Right hindlimb (tissue), 1 donor: ENCODE results near the gene MAGEB3.
"Not testable (repeated sequence)": the region's sequence is repeated elsewhere in the genome, so short reads cannot be mapped to it uniquely, and the experiment has no call there.

Experiments
- DNase-seq: peaks from one replicate; pipeline ENCODE4 v3.0.0-alpha.2; 2018

The MAGEB3 gene, protein sequence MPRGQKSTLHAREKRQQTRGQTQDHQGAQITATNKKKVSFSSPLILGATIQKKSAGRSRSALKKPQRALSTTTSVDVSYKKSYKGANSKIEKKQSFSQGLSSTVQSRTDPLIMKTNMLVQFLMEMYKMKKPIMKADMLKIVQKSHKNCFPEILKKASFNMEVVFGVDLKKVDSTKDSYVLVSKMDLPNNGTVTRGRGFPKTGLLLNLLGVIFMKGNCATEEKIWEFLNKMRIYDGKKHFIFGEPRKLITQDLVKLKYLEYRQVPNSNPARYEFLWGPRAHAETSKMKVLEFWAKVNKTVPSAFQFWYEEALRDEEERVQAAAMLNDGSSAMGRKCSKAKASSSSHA

DNA sequence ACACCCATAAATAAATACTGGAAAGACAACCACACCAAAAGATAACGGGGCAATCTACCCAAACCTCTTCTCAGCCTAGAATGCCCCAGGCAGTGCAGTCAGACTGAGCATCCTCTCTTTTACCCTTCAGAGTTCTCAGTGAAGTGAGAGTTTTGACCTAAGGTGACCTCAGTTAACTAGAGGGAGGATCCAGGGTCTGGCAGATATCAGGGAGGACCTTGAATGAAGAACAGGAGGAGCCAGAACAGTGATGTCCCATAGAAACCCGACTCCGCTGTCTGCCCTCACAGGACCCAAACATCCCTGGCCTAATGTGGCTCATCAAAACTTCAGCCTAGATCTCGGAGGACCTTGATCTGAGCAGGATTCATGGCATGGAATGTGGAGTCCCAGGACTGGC lies at the start of gene MAGEB3:
Gene MAGEB3, plus strand, starts transcription at position 263 of the 400 bp plus-strand sequence. CDS start 5,268 bp downstream, outside the sequence.
- no peak for DNase-seq

DNA sequence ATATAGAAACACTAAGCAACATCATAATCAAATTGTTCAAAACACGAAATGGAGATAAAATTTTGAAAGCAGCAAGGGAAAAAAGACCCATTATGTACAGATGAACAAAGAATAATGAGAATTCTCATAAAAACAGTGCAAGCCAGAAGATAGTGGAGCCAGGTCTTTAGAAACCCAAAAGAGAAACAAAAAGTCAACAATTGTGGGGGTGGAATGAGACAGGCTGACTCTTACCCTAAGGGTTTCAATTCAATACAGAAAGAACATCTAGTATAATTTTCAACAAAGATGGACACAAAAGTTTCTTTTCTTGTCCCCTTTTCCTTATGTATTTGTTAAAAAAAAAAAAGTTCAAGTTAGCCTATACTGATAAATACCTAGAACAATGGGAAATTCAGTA lies 49.1 kb upstream of the MAGEB3 start:
- no peak for DNase-seq

DNA sequence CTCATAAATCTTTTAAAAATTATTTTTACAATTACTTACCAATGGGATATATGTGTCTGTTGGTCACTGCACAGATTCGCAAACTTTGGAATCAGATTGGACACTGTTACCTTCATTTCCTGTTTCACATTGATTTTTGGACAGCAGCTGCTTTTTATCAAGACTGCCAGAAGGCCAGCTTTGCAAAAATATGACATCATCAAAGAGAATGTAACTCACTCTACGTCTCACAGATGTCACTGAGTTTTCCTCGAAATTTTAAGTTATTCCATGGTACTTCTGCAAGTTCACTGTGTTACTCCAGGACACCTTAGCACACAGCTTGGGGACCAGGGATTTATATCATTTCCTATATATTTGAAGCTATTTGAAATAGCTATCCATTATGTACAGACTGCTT lies 46.9 kb upstream of the MAGEB3 start:
- no peak for DNase-seq

DNA sequence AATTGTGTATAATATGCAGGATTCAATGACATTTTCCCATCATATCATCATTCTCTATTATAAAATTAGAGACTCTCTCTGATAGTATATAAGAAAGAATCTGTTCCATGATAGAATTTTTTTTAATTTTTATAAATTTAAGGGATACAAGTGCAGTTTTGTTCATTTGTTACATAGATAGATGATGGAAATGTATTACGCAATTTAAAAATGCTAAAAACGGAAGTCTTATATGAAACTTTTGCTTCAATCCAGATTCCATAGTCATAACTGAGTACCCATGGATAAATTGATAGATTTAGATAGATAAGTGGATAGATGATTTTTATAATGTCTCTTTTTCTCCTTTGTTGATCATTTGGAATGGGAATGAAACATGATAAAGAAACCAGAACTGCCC lies 40.0 kb upstream of the MAGEB3 start:
- DNase-seq = no peak

DNA sequence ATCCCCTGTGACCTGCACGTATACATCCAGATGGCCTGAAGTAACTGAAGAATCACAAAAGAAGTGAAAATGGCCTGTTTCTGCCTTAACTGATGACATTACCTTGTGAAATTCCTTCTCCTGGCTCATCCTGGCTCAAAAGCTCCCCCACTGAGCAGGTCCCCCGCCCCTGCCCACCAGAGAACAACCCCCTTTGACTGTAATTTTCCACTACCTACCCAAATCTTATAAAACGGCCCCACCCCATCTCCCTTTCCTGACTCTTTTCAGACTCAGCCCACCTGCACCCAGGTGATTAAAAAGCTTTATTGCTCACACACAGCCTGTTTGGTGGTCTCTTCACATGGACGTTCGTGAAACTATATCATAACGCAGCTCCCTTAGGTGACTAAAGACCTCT lies 36.5 kb upstream of the MAGEB3 start:
- DNase-seq = not testable (repeated sequence)

DNA sequence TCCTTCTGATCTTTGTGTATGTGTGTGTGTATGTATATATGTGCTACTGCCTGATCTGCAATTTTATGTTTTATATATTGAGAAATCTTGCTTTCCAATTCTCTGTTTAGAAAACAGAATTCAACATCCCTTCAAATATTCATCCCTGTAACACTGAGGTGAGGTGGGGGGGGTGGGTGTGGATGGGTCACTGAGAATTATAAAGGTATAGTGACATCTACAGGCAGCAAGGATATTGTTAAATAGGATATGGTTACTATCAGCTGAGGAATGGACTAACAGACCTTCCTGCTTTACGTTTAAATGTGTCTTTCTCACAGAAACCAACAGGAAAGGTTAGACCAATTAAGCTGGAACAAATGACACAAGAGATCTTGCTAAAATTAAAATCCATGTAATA lies 34.1 kb upstream of the MAGEB3 start:
- DNase-seq = no peak

DNA sequence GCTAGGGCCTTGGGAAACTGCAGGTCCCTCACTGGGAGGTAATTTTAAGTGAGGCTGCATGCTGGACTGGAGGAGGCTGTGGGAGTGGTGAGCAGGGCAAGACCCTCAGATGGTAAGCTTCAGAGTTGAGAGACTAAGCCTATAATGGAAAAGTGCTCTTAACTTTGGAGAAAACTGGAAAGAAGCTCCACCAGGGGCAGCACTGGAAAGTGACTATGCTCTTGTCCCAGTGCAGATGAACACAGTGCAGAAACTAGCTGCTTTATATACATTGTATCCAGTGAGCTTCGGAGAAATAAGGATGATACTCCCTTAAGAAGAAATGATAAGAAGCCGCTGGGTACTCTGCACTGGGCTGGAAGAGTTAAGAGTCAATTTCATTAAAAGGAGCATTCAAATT lies 18.3 kb upstream of the MAGEB3 start:
- DNase-seq = no peak

DNA sequence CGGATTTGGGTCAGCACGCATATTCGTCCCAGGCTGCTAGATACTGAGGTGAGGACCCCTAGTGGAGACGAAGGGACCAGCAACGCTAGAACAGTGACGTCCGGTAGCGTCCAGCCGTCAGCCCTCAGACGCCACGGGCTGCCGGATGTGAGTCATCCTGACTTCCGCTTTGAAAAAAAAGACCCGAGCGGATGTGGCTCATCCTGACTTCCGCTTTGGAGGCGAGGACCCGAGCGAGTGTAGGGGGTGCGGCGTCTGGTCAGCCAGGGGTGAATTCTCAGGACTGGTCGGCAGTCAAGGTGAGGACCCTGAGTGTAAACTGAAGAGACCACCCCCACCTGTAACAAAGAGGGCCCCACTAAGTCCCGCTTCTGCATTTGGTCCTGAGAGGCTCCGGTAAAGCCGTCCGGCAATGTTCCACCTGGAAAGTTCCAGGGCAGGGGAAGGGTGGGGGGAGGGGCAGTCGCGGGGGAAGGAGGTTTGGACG lies 15.1 kb upstream of the MAGEB3 start, which contains the start of gene MAGEB2:
Gene MAGEB2, plus strand, starts transcription at position 207 of the 487 bp plus-strand sequence. CDS start 3,018 bp downstream, outside the sequence.
- DNase-seq = no peak

DNA sequence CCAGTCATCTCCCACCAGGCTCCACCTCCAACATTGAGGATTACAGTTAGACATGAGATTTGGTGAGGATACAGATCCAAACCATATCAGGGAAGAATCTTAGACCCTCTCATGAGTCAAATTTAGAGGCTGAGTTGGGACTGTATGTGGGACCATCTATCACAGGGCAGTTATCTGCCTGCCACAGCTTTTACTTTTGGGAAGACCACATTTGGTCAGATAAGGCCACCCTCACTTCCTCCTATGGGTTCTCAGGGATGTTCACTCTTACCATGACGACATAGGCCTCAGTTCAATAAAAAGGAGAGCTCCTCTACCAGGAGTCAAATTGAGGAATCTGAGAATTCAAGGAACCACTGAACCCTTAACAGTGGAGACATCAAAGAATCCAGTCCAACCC lies 13.0 kb upstream of the MAGEB3 start:
- DNase-seq = no peak

DNA sequence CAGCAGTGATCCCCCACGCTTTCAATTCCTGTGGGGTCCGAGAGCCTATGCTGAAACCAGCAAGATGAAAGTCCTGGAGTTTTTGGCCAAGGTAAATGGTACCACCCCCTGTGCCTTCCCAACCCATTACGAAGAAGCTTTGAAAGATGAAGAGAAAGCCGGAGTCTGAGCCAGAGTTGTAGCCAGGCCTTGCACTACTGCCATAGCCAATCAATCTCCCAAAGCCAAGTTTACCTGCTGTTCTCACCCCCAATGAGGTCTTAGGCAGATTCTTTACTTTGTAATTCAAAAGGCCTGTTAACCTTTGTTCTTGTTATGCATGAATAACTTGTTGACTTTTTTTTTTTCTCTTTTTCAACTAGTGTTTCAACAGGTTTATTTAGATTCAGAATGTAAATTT lies 11.1 kb upstream of the MAGEB3 start:
- DNase-seq = no peak

DNA sequence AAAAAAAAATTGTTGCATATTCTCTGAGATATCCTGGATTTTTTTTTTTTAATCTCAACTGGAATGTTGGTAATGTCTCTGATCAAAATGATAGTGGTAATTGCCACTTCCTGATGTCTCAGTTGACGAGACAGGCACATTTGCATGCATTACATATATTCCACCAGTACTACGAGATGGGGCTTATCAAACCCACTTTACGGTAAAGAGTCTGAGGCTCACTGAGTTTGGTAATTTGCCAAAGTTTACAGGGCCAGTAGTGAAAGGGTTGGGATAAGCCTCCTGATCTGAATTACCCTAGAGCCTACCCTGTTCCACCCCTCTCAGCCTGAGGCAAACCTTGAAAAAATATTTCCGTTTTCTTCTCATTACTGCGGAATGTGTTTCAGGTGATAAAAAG lies 9.8 kb upstream of the MAGEB3 start:
- DNase-seq = no peak

DNA sequence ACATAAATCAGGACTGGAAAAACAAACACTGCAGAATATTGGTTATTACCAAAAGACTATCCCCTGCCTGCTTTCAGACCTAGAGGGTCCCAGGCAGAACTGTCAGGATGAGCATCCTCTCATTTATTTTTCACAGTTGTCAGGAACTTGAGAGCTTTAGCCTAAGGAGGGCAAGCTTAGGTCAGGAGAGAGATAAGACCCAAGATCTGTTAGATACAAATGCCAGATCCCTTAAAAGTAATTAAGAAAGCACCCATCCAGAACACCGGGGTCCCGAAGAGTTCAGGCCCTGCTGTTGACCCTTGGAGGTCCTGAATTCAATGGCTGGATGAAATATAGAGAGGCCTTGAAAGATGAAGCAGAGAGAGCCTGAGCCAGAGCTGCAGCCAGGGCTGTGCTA lies 5.9 kb upstream of the MAGEB3 start:
- DNase-seq = no peak

DNA sequence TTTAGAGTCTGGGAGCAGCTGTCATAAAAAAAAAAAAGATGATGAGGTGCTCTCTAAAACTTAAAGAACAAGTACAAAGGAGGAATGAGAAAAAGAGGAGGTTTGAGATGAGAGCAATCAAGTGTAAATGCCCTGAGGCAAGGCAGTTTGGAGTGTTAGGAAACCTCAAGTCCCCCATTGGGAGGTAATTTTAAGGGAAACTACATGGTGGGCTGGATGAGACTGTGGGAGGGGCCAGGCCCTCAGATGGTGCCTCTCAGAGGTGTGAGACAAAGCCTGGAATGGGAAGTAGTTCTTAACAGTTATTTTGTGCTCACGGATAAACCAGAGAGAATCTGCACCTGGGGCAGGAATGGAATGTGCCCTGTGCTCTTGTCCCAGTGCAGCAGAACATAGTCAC lies 1.9 kb upstream of the MAGEB3 start:
- no peak for DNase-seq

DNA sequence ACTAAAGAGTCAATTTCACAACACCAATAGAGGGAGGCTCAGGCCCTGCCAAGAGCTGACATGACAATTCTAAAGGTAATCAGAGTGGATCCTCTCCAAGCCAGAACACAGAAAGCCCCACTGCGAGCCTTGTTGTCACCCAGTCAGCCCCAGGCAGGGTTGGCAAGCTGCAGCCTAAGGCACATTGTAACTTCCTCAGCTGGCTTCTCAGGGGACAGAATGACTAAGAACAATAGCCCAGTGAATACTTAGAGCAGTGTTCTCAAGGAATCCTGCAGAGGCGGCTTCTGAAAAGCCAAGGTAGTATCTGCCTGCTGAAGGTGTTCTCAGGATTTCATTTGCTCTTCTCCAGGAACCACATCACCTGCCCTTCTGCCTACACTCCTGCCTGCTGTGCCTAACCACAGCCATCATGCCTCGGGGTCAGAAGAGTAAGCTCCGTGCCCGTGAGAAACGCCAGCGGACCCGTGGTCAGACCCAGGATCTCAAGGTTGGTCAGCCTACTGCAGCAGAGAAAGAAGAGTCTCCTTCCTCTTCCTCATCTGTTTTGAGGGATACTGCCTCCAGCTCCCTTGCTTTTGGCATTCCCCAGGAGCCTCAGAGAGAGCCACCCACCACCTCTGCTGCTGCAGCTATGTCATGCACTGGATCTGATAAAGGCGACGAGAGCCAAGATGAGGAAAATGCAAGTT lies 11.4 kb downstream of the MAGEB3 start, which contains the start of gene MAGEB4:
Gene MAGEB4, plus strand, starts transcription at position 277 of the 692 bp plus-strand sequence. Its CDS starts 136 bp downstream, at position 413.
- DNase-seq = no peak

DNA sequence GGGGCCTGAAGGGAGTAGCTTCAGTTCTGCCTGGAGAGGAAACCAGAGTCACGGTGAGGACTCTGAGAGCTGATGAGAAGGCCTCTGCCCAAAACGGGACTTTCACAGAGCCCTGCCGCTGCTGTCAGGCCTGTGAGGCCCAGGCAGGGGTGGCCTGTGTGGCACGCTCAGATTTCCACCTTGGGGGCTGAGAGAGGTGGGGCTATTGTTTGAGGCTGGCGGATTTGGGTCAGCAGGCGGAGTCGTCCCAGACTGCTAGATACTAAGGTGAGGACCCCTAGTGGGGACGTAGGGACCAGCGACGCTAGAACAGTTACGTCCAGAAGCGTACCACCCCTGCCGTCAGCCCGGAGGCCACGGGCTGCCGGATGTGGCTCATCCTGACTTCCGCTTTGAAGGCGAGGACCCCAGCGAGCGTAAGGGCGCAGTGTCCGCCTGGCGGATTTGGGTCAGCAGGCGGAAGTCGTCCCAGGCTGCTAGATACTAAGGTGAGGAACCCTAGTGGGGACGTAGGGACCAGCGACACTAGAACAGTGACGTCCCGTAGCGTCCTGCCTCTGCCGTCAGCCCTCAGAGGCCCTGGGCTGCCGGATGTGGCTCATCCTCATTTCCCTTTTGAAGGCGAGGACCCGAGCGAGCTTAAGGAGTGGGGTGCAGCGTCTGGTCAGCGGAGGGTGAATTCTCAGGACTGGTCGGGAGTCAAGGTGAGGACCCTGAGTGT lies 16.5 kb downstream of the MAGEB3 start, which contains the start of gene MAGEB1:
Gene MAGEB1, plus strand, starts transcription at position 378 of the 721 bp plus-strand sequence. CDS start 3,348 bp downstream, outside the sequence.
- no peak for DNase-seq

DNA sequence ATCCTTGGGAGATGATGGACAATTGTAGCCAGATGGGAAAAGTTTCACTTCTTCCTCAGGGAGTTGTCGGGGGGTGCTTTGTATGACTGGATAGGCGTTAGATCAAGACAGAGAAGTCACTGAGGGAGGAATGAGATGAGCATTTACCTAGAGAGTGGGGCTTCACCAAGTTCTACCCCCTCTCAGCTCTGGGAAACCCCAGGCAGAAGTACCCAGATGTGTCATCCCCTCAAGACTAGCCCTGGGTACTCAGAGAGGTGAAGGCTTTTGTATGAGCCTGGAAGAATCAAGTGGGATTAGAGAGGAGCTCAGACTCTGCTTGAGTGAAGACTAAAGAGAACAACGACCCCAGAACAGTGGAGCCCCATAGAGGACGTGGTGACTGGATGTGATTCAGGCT lies 18.4 kb downstream of the MAGEB3 start:
- DNase-seq = no peak

DNA sequence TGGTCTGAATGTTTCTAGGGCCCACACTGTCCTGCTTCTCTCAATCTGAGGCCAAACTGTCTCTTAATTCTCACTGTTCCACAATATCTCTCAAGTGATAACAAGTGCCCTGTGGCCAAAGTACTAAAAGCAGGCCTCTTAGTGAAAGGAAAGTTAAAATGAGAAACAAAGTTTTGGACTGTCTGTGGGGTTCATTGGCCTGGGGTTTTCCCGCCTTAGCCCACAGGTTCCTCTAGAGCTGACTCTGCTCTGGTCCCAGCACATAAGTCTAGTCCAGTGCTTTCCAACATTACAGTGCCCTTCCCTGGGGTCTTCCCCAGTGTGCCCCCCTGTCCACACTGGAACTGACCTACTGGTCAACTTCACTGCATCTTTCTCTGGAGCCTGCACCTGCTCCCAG lies 22.8 kb downstream of the MAGEB3 start:
- no peak for DNase-seq

DNA sequence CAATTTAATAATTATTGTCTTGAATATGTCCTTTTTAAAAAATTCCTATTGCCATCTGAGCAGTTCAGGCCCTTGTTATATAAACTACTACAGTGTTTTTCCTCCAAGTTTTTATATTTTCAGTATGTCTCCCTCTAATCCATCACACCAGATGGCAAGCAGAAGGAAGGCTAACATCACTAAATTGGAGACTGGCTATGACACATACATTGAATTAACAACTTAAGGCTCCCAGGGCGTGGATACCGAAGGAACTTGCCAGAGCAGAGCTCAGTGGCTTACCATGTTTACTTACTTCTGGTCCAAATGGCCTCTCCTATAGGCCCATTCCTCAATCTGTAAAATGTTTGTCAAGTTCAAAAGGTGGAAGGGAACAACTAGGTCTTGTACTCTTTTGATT lies 29.5 kb downstream of the MAGEB3 start:
- DNase-seq = no peak

DNA sequence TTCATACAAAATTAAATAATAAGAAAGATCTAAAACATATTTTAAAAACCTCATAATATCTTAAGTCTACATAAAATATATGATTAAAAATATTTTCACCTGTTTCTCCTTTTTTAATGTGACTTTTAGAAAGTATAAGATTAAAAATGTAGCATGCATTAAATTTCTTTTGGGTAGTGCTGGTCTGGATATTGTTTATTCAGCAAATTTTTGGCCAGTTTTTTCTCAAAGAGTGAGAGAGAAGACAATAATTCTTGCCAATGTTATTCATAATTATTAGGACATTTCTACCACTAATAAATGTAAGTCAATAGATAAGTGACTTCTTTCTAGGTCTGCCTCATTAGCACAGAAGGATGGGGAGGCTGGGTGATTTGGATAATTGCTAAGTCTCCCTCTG lies 30.6 kb downstream of the MAGEB3 start:
- no peak for DNase-seq

DNA sequence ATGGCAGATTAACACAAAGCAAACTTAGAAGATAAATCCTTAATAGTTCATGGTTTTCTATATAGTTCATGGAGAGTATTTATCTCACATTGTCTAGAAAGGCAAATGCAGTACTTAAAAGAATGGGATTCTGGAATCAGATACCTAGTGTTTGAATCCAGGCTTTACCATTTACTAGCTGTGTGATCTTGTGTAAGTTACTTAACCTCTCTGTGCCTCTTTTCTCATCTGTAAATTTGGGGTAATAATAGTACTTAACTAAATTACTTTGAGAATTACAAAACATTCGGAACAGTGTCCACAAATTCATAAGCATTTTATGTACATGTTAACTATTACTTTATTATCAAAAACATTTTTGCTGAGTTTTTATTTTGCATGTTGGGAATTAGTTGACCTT lies 32.3 kb downstream of the MAGEB3 start:
- DNase-seq = no peak

DNA sequence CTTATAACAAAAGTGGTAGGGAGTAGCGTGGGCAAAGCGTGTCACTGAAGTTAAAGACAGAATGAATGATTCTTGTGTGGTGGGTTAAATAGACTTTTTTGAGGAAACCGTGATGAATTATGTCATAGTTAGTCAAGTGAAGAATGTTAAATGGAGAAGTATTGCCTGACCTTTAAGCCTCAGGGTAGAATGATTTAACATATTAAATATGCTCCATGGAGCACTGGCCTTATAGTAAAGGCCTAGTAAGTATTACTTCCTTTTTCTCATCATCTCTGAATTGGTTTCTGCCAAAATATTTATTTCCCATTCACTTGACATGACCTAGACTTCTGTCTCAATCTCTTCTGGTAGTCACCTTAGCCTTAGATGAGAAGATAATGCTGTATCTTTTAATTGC lies 40.2 kb downstream of the MAGEB3 start:
- DNase-seq = no peak

DNA sequence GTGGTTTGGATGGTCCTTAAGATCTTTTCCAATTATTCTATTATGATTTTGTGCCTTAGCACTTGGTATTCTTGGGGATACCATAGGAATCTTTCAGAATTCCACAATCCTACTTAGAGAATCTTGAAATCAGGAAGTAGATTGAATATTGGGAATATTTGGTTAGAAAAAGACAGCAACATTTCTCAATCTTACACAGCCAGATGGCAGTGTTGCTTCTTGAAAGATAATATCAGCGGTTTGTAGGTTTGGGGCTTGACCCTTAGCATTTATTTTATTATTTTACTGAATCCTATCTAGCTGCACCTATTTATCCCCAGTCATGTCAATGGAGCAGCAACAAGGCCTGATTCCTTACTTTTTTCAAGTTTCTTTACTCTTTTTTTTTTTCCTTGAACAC lies 45.0 kb downstream of the MAGEB3 start:
- DNase-seq = no peak

DNA sequence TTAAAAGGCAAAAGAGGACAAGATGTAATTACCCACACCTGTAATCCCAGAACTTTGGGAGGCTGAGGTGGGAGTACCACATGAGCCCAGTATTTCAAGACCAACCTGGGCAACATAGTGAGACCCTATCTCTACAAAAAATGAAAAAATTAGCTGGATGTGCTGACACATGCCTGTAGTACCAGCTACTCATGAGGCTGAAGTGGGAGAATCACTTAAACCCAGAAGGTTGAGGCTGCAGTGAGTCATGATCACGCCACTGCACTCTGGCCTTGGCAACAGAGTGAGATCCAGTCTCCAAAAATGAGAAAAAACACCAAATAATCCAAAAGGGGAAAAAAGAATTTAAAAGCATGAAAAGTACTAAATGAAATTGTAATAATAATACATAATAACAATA lies 47.9 kb downstream of the MAGEB3 start:
- DNase-seq = no peak
